H1 (cell line): ENCODE measurements around the gene PMS1. TPM values are rescaled to one million over a fixed set of nuclear protein-coding genes. Genes with fewer than 3 reads are reported as not detected.

Experiments used
- CTCF ChIA-PET: fragments of 300-600 bp; sonication (Branson Sonifier 250); formaldehyde crosslinking; loops from one replicate; lab custom pipeline; 2021; ENCODE audit not compliant: partially characterized antibody; lab: Charles Lee
- POLR2A ChIA-PET: fragments of 300-600 bp; sonication (Branson Sonifier 250); formaldehyde crosslinking; loops from one replicate; lab custom pipeline; 2021; ENCODE audit warnings: inconsistent platforms; ENCODE audit not compliant: partially characterized antibody; lab: Charles Lee
- DNase-seq, 2 experiments: peaks; one replicate each; pipeline versions ENCODE4 v3.0.0 to v3.0.0-alpha.2; 2010 to 2022; ENCODE audit warnings: low spot score in 2 of 2, low read depth in 1 of 2, mixed read lengths in 1 of 2
- FAIRE-seq: peaks from 2 replicates; lab custom pipeline; 2011; peaks lifted over from hg19 to GRCh38; lab: Jason Lieb, UNC
- H2AFZ ChIP-seq: 2 replicates; pipeline ENCODE4 v1.8.1; 2012; ENCODE audit warnings: low read length, inconsistent platforms
- H2AK5ac ChIP-seq: 2 replicates; pipeline ENCODE4 v1.6.1; 2013; ENCODE audit warnings: low read depth, low read length
- H2BK120ac ChIP-seq: replicated peaks from 2 replicates; pipeline ENCODE3; 2013; ENCODE audit warnings: low read depth, low read length, inconsistent platforms
- H2BK12ac ChIP-seq: 2 replicates; pipeline ENCODE4 v1.6.1; 2013; ENCODE audit warnings: low read depth, low read length
- H2BK15ac ChIP-seq: 2 replicates; pipeline ENCODE4 v1.6.1; 2013; ENCODE audit warnings: low read length
- H2BK20ac ChIP-seq: 2 replicates; pipeline ENCODE4 v1.6.1; 2013; ENCODE audit warnings: low read length
- H2BK5ac ChIP-seq: 2 replicates; pipeline ENCODE4 v1.6.1; 2013; ENCODE audit warnings: low read depth, low read length
- H3K14ac ChIP-seq: 2 replicates; pipeline ENCODE4 v1.6.1; 2013; ENCODE audit warnings: inconsistent platforms; ENCODE audit not compliant: insufficient read length
- H3K18ac ChIP-seq: 2 replicates; pipeline ENCODE4 v1.6.1; 2013; ENCODE audit warnings: low read length; ENCODE audit errors: extremely low read depth
- H3K23ac ChIP-seq: 2 replicates; pipeline ENCODE4 v1.6.1; 2013; ENCODE audit warnings: inconsistent platforms; ENCODE audit not compliant: insufficient read length
- H3K23me2 ChIP-seq: 2 replicates; pipeline ENCODE4 v1.6.1; 2013; ENCODE audit warnings: low read depth, low read length
- H3K27ac ChIP-seq: 2 replicates; pipeline ENCODE4 v1.6.1; 2011; ENCODE audit warnings: low read depth, low read length, inconsistent platforms
- H3K27me3 ChIP-seq, 4 experiments: replicated peaks in 1 of 4; 1 replicate in 1 of 4; 2 replicates in 3 of 4; pipeline versions ENCODE4 v1.6.1 to v1.8.1; 2011 to 2013; ENCODE audit warnings: low read length in 3 of 4, mild to moderate bottlenecking in 3 of 4, inconsistent platforms in 2 of 4, mixed read lengths in 2 of 4, moderate library complexity in 1 of 4; ENCODE audit not compliant: control insufficient read depth in 3 of 4, insufficient read depth in 3 of 4; ENCODE audit errors: extremely low read depth in 1 of 4
- H3K36me3 ChIP-seq, 4 experiments: 2 replicates each; pipeline versions ENCODE4 v1.6.1 to v1.8.1; 2011 to 2013; ENCODE audit warnings: mild to moderate bottlenecking in 4 of 4, low read length in 3 of 4, moderate library complexity in 2 of 4, control low read depth in 1 of 4, inconsistent platforms in 1 of 4; ENCODE audit not compliant: insufficient read depth in 4 of 4, control insufficient read depth in 2 of 4
- H3K4ac ChIP-seq: replicated peaks from 2 replicates; pipeline ENCODE3; 2013; ENCODE audit warnings: low read length, low read depth, mixed read lengths, inconsistent platforms; ENCODE audit not compliant: insufficient read length
- H3K4me1 ChIP-seq, 4 experiments: replicated peaks in 1 of 4; 1 replicate in 1 of 4; 2 replicates in 3 of 4; pipeline versions ENCODE4 v1.6.1 to v1.8.1; 2011 to 2013; ENCODE audit warnings: low read length in 3 of 4, inconsistent platforms in 2 of 4, mixed read lengths in 1 of 4; ENCODE audit not compliant: insufficient read depth in 4 of 4, control insufficient read depth in 3 of 4
- H3K4me2 ChIP-seq, 2 experiments: 2 replicates each; pipeline versions ENCODE4 v1.6.1 to v1.8.1; 2011 to 2013; ENCODE audit warnings: low read depth in 2 of 2, low read length in 2 of 2, control low read depth in 1 of 2, inconsistent platforms in 1 of 2, mild to moderate bottlenecking in 1 of 2; ENCODE audit not compliant: insufficient read depth in 1 of 2
- H3K4me3 ChIP-seq, 4 experiments: fragments of 200-600, 300-600 bp in 1 of 4; sonication (generic), shearing (Covaris generic), sonication (Bioruptor Twin) in 1 of 4; 2 replicates each; pipeline versions ENCODE4 v1.5.1 to v1.8.1; 2011 to 2016; ENCODE audit warnings: low read length in 4 of 4, low read depth in 3 of 4, control low read depth in 2 of 4, inconsistent platforms in 2 of 4, mild to moderate bottlenecking in 2 of 4, mixed read lengths in 1 of 4, moderate library complexity in 1 of 4; ENCODE audit not compliant: insufficient read depth in 2 of 4; ENCODE audit errors: extremely low read depth in 1 of 4
- H3K56ac ChIP-seq: replicated peaks from 2 replicates; pipeline ENCODE3; 2013; ENCODE audit warnings: low read depth, mild to moderate bottlenecking, mixed read lengths, low read length, inconsistent platforms; ENCODE audit not compliant: insufficient read length
- H3K79me1 ChIP-seq: 2 replicates; pipeline ENCODE4 v1.6.1; 2013; ENCODE audit warnings: low read depth, low read length, control low read depth
- H3K79me2 ChIP-seq, 2 experiments: 2 replicates each; pipeline versions ENCODE4 v1.6.1 to v1.8.1; 2012 to 2013; ENCODE audit warnings: low read length in 2 of 2, mild to moderate bottlenecking in 2 of 2, inconsistent platforms in 1 of 2; ENCODE audit not compliant: insufficient read depth in 2 of 2, control insufficient read depth in 1 of 2
- H3K9ac ChIP-seq, 4 experiments: replicated peaks in 1 of 4; 1 replicate in 1 of 4; 2 replicates in 3 of 4; pipeline versions ENCODE4 v1.6.1 to v1.8.1; 2011 to 2013; ENCODE audit warnings: low read depth in 3 of 4, low read length in 3 of 4, control low read depth in 2 of 4, mild to moderate bottlenecking in 2 of 4, moderate library complexity in 2 of 4, inconsistent platforms in 1 of 4; ENCODE audit errors: extremely low read depth in 1 of 4
- H3K9me3 ChIP-seq, 2 experiments: 2 replicates each; pipeline versions ENCODE4 v1.6.1 to v1.8.1; 2012 to 2013; ENCODE audit warnings: mild to moderate bottlenecking in 2 of 2, moderate library complexity in 2 of 2, control low read depth in 1 of 2, inconsistent platforms in 1 of 2, low read depth in 1 of 2, low read length in 1 of 2, mixed read lengths in 1 of 2; ENCODE audit not compliant: insufficient read depth in 2 of 2
- H4K20me1 ChIP-seq, 2 experiments: replicated peaks in 1 of 2; 2 replicates each; pipeline versions ENCODE3 to v1.8.1; 2011 to 2013; ENCODE audit warnings: inconsistent platforms in 2 of 2, low read length in 2 of 2, mild to moderate bottlenecking in 1 of 2; ENCODE audit not compliant: insufficient read depth in 2 of 2, control insufficient read depth in 1 of 2
- H4K5ac ChIP-seq: 2 replicates; pipeline ENCODE4 v1.6.1; 2013; ENCODE audit warnings: low read length, low read depth, mixed read lengths, inconsistent platforms; ENCODE audit not compliant: insufficient read length
- H4K8ac ChIP-seq: 2 replicates; pipeline ENCODE4 v1.8.0; 2013; ENCODE audit warnings: mild to moderate bottlenecking, moderate library complexity, low read length, inconsistent platforms; ENCODE audit not compliant: insufficient read depth; ENCODE audit errors: extremely low read depth
- H4K91ac ChIP-seq: replicated peaks from 2 replicates; pipeline ENCODE3; 2013; ENCODE audit warnings: low read length, mixed read lengths, inconsistent platforms; ENCODE audit not compliant: insufficient read length
- WGBS, 2 experiments: shearing (Covaris generic) in 1 of 2; methylation state at CpG; one replicate each; pipeline versions ENCODE4 v1.1.6 to v1.1.7; 2013 to 2015; ENCODE audit warnings: low lambda C conversion rate in 2 of 2, mixed read lengths in 2 of 2, inconsistent platforms in 1 of 2, low coverage in 1 of 2, missing lambda C conversion rate in 1 of 2; ENCODE audit not compliant: insufficient replicate concordance in 2 of 2, insufficient coverage in 1 of 2, insufficient read length in 1 of 2; ENCODE audit errors: extremely low coverage in 1 of 2, missing lambda C conversion rate in 1 of 2; 5-methylcytosine and 5-hydroxymethylcytosine counted together
- polyA plus RNA-seq, 7 experiments: library from polyadenylated mRNA; depleted of rRNA in 3 of 7; stranded (reverse) in 5 of 7; unstranded in 2 of 7; fragments of >200 nt in 5 of 7; fragments of 200-250 nt in 2 of 7; gene quantifications; 1 replicate in 5 of 7; 2 replicates in 1 of 7; 4 replicates in 1 of 7; pipeline versions ENCODE4 v1.2.1 to v1.2.3, GENCODE V29; 2011 to 2013; ENCODE audit warnings: missing spikeins in 2 of 7, mixed read lengths in 2 of 7
- total RNA-seq: library from RNA; stranded (reverse); fragmentation: NEBNext Ultra II Directional; extraction: Animal tissue kit (Norgen Biotek cat#: 25700); gene quantifications from 2 replicates; pipeline ENCODE4 v1.2.1, GENCODE V29; 2021

PMS1 gene
- total and polyA plus RNA-seq, 2 of the 8 experiments (the other 6 are each of a cell fraction or from before 2014, with no cell fraction given) = 13.1 to 59.7 TPM

DNA sequence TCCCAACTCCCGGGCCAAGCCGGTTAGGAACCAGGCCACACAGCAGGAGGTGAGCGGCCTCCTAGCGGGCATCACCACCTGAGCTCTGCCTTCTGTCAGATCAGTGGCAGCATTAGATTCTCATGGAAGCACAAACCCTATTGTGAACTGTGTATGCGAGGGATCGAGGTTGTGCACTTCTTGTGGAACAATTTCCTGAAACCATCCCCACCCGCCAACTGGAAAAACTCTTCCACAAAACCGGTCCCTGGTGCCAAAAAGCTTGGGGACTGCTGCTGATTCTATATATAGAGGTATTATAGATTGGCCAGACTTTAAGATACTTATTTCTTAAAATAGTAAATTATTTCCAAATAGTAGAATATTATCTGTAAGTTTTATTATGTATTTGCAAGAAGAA lies 89.4 kb downstream of the PMS1 start:
- Histone ChIP-seq H3K79me1 (no peaks in the 10 kb centered on the region), H4K8ac (no peak overlapping the region), H3K27me3 (no peaks in the 10 kb centered on the region), H3K79me2 (no peaks in the 10 kb centered on the region), H2BK15ac (no peak overlapping the region), H4K20me1 (no peaks in the 10 kb centered on the region), H4K5ac (no peak overlapping the region), H3K4me1 (no peaks in the 10 kb centered on the region), H2AK5ac (no peak overlapping the region), H2AFZ (no peak overlapping the region), H4K91ac (no peak overlapping the region), H3K18ac (no peak overlapping the region), H2BK5ac (no peak overlapping the region), H3K14ac (no peak overlapping the region), H2BK120ac (no peak overlapping the region), H3K4ac (no peak overlapping the region), H3K56ac (no peak overlapping the region), H3K4me2 (no peak overlapping the region), H3K23me2 (no peaks in the 10 kb centered on the region; the same call in 1 of the 2 replicates), H3K4me3 (no peak overlapping the region), H3K27ac (no peak overlapping the region), H3K36me3 (peaks cover 0 to 20% (median 2%) of the 10 kb centered on the region in 4 experiments; a peak in 3 of 8 replicates), H3K9me3 (no peaks in the 10 kb centered on the region), H3K23ac (no peak overlapping the region), H3K9ac (no peak overlapping the region), H2BK12ac (no peak overlapping the region), H2BK20ac (no peak overlapping the region)
- ChIA-PET CTCF (no interaction called here), POLR2A (no interaction called here)
- no peak for DNase-seq
- 92% methylated on average over 8 of the region's 8 CpGs; no CpG with 5 or more reads in 1 of the 2 experiments for WGBS, 2 experiments
- no peak for FAIRE-seq
